Breast epithelium (tissue), 4 donors: ENCODE results near the gene TEX36. TPM values are rescaled to one million over a fixed set of nuclear protein-coding genes. Genes with fewer than 3 reads are reported as not detected.

Experiments
- DNase-seq, 2 donors: peaks; one replicate each; pipeline ENCODE4 v3.0.0-alpha.2; 2019; ENCODE audit warnings: low spot score in 2 of 2
- H3K27ac ChIP-seq, 2 donors: fragments of 200-600 bp; sonication (generic) in 1 of 2; one replicate each; pipeline ENCODE4 v1.5.1; 2016 to 2019; ENCODE audit warnings: mild to moderate bottlenecking in 1 of 2
- H3K27me3 ChIP-seq, 2 donors: fragments of 200-600 bp; sonication (generic) in 1 of 2; one replicate each; pipeline versions ENCODE4 v1.5.1 to v1.6.0; 2017 to 2019; ENCODE audit warnings: control low read depth in 1 of 2, mild to moderate bottlenecking in 1 of 2
- H3K36me3 ChIP-seq: fragments of 200-600 bp; one replicate; pipeline ENCODE4 v1.5.1; 2019
- H3K4me1 ChIP-seq, 2 donors: fragments of 200-600 bp; sonication (generic); one replicate each; pipeline ENCODE4 v1.5.1; 2016 to 2019; ENCODE audit warnings: control low read depth in 1 of 2
- H3K4me3 ChIP-seq, 3 donors: fragments of 200-600 bp; sonication (generic); 1 replicate in 2 of 3; 2 replicates in 1 of 3; pipeline ENCODE4 v1.5.1; 2016 to 2019; ENCODE audit warnings: mild to moderate bottlenecking in 3 of 3, moderate library complexity in 2 of 3
- H3K9me3 ChIP-seq, 2 donors: fragments of 200-600 bp; sonication (generic) in 1 of 2; one replicate each; pipeline ENCODE4 v1.5.1; 2016 to 2019; ENCODE audit warnings: control low read depth in 1 of 2
- POLR2A ChIP-seq: fragments of 450-650 bp; IDR thresholded peaks from one replicate; pipeline ENCODE4 v1.6.1; 2016; ENCODE audit warnings: antibody characterized with exemption, mild to moderate bottlenecking, moderate library complexity
- POLR2AphosphoS5 ChIP-seq, 3 donors: sonication (generic); formaldehyde crosslinking; IDR thresholded peaks; one replicate each; pipeline ENCODE4 v1.6.1; 2017; ENCODE audit warnings: antibody characterized with exemption in 3 of 3
- intact Hi-C: fragments of 100-400 bp; cut with DNase I; formaldehyde crosslinking; loops from one replicate; pipeline ENCODE4 v1.15.1; 2023; ENCODE audit warnings: low total_unique reads
- total RNA-seq, 3 donors: library from RNA; depleted of rRNA; stranded (reverse); fragments of >200 nt; gene quantifications; one replicate each; pipeline ENCODE4 v1.1.0, GENCODE V29; 2016
- TF ChIP-seq, protein P1 (sequence below), 3 donors: fragments of 450-650 bp; IDR thresholded peaks; one replicate each; pipeline ENCODE4 v1.5.1; 2016 to 2017; ENCODE audit warnings: antibody characterized with exemption in 3 of 3, mild to moderate bottlenecking in 3 of 3, moderate library complexity in 3 of 3

The TEX36 gene
- total RNA-seq, 3 donors from 2014 or later: not detected

GRCh38 chr10:125694883-125695282 lies 11.9 kb upstream of the TEX36 start:
- TF ChIP-seq POLR2AphosphoS5 (IDR thresholded peaks at IDR 0.05): no peak
- H3K27ac ChIP-seq: peak overlapping the region in 1 of 2 donors; percentile 34
- intact Hi-C loops: no loop called here
- DNase-seq: no peak
- H3K27me3 ChIP-seq: no peaks in the 10 kb centered on the region
- H3K4me3 ChIP-seq: no peak overlapping the region
- no peaks in the 10 kb centered on the region for H3K36me3 ChIP-seq
- no peaks in the 10 kb centered on the region for H3K9me3 ChIP-seq
- no peaks in the 10 kb centered on the region for H3K4me1 ChIP-seq

GRCh38 chr10:125693524-125693847 lies 10.5 kb upstream of the TEX36 start:
- H3K9me3 ChIP-seq: no peaks in the 10 kb centered on the region
- intact Hi-C loops: no loop called here
- H3K4me1 ChIP-seq: no peaks in the 10 kb centered on the region
- H3K36me3 ChIP-seq: no peaks in the 10 kb centered on the region
- no peaks in the 10 kb centered on the region for H3K27me3 ChIP-seq
- peak overlapping the region in 1 of 3 donors; percentile 1 for H3K4me3 ChIP-seq
- peak in 1 of 2 donors; percentile 44 for DNase-seq
- TF ChIP-seq POLR2A (no peak), POLR2AphosphoS5 (IDR thresholded peaks at IDR 0.05) (no peak)
- TF ChIP-seq, protein P1, sequence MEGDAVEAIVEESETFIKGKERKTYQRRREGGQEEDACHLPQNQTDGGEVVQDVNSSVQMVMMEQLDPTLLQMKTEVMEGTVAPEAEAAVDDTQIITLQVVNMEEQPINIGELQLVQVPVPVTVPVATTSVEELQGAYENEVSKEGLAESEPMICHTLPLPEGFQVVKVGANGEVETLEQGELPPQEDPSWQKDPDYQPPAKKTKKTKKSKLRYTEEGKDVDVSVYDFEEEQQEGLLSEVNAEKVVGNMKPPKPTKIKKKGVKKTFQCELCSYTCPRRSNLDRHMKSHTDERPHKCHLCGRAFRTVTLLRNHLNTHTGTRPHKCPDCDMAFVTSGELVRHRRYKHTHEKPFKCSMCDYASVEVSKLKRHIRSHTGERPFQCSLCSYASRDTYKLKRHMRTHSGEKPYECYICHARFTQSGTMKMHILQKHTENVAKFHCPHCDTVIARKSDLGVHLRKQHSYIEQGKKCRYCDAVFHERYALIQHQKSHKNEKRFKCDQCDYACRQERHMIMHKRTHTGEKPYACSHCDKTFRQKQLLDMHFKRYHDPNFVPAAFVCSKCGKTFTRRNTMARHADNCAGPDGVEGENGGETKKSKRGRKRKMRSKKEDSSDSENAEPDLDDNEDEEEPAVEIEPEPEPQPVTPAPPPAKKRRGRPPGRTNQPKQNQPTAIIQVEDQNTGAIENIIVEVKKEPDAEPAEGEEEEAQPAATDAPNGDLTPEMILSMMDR (IDR thresholded peaks at IDR 0.05): no peak
- H3K27ac ChIP-seq: peak overlapping the region; percentile 32 to 76

- no peaks in the 10 kb centered on the region for H3K27me3 ChIP-seq
- DNase-seq: no peak
- H3K9me3 ChIP-seq: no peaks in the 10 kb centered on the region
- H3K4me3 ChIP-seq: peak overlapping the region in 1 of 3 donors; percentile 1
- no peaks in the 10 kb centered on the region for H3K4me1 ChIP-seq
- intact Hi-C loops: no loop called here
- peak overlapping the region; percentile 32 to 76 for H3K27ac ChIP-seq
- no peaks in the 10 kb centered on the region for H3K36me3 ChIP-seq
- TF ChIP-seq, protein P1 (IDR thresholded peaks at IDR 0.05): no peak
- TF ChIP-seq POLR2AphosphoS5 (IDR thresholded peaks at IDR 0.05): no peak
- TF ChIP-seq POLR2A: no peak
Observed at GRCh38 chr10:125692601-125693523, 9.9 kb upstream of the TEX36 start.

DNA sequence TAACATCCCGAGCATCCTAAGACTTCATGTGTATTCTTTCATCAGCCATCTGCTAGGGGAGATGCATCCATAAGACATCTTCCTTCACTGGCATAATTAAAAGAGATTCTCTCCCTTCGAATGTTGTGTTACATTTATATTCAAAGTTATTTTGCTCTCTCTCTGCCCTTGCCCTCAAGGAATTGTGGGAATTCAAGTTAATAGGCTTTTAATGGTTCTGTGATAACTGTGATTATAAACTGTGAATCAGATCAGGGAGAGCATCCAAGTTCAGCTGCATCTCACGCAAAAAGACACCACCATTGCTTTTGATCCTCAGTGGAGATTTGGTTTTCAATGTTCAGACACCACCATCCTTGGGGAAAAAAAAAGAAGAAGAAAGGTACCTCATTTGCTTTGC lies 9.2 kb upstream of the TEX36 start:
- H3K9me3 ChIP-seq: no peaks in the 10 kb centered on the region
- no peak overlapping the region for H3K4me3 ChIP-seq
- no peaks in the 10 kb centered on the region for H3K27me3 ChIP-seq
- TF ChIP-seq POLR2A (no peak), POLR2AphosphoS5 (IDR thresholded peaks at IDR 0.05) (no peak)
- TF ChIP-seq, protein P1 (IDR thresholded peaks at IDR 0.05): no peak
- no peak overlapping the region for H3K27ac ChIP-seq
- no peaks in the 10 kb centered on the region for H3K36me3 ChIP-seq
- H3K4me1 ChIP-seq: no peaks in the 10 kb centered on the region
- DNase-seq: no peak
- intact Hi-C loops: no loop called here

- intact Hi-C loops: no loop called here
- no peak overlapping the region for H3K4me3 ChIP-seq
- no peaks in the 10 kb centered on the region for H3K4me1 ChIP-seq
- no peaks in the 10 kb centered on the region for H3K9me3 ChIP-seq
- TF ChIP-seq POLR2A (no peak), POLR2AphosphoS5 (IDR thresholded peaks at IDR 0.05) (no peak)
- TF ChIP-seq, protein P1 (IDR thresholded peaks at IDR 0.05): no peak
- DNase-seq: no peak
- H3K36me3 ChIP-seq: no peaks in the 10 kb centered on the region
- no peak overlapping the region for H3K27ac ChIP-seq
- H3K27me3 ChIP-seq: no peaks in the 10 kb centered on the region
Observed at GRCh38 chr10:125691160-125691981, 8.4 kb upstream of the TEX36 start.
